ENCODE measurements around the gene CEACAM16.

DNA sequence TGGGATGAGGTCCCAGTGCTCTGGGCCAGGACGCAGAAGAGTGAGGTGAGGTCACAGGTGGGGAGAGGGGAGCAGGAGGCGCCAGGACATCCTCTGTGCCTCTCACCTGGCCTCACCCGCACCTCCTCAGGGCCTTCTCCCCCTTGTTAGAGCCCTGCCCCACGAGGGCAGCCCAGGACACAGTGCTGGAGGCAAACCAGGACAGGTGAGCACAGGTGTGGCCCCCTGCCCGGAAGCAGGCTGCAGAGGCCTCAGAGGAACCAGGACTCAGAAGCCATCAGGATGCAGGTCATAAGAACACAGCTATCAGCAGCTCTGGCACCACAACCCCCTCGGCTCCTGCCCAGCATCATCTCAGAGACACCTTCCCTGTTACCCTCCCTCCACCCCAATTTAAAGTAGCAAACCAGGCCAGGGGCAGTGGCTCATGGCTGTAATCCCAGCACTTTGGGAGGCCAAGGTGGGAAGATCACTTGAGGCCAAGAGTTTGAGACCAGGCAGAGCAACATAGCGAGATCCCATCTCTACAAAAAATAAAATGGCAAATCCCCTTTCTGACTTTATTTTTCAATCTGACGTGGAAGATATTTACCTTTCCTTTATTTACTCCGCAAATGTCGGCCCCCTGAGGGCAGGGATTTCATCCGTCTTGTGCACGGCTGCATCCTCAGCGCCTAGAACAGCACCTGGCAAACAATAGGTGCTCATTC is at the start of gene CEACAM16:
- TF ChIP-seq NR2C1 (IDR thresholded peaks at IDR 0.05) (no peak), NFIC (IDR thresholded peaks at IDR 0.05; ENCODE audit: low read depth, low read length) (no peak), CREB1 (IDR thresholded peaks at IDR 0.05; ENCODE audit: low read depth) (no peak), EZH2 (IDR thresholded peaks at IDR 0.05; ENCODE audit: borderline replicate concordance, control insufficient read depth, low read depth, low read length) (no peak), RB1 (IDR thresholded peaks at IDR 0.05; ENCODE audit: borderline replicate concordance) (no peak), TBL1XR1 (IDR thresholded peaks at IDR 0.05; ENCODE audit: low read depth, low read length) (no peak), POLR2A (IDR thresholded peaks at IDR 0.05; ENCODE audit: low read depth, low read length) (no peak)
- TF ChIP-seq, protein P1, sequence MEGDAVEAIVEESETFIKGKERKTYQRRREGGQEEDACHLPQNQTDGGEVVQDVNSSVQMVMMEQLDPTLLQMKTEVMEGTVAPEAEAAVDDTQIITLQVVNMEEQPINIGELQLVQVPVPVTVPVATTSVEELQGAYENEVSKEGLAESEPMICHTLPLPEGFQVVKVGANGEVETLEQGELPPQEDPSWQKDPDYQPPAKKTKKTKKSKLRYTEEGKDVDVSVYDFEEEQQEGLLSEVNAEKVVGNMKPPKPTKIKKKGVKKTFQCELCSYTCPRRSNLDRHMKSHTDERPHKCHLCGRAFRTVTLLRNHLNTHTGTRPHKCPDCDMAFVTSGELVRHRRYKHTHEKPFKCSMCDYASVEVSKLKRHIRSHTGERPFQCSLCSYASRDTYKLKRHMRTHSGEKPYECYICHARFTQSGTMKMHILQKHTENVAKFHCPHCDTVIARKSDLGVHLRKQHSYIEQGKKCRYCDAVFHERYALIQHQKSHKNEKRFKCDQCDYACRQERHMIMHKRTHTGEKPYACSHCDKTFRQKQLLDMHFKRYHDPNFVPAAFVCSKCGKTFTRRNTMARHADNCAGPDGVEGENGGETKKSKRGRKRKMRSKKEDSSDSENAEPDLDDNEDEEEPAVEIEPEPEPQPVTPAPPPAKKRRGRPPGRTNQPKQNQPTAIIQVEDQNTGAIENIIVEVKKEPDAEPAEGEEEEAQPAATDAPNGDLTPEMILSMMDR (IDR thresholded peaks at IDR 0.05 in 2 of 3, conservative IDR thresholded peaks at IDR 0.05 in 1 of 3; ENCODE audit: control insufficient read depth in 2 of 3, extremely low read depth in 1 of 3, insufficient read depth in 1 of 3, low read depth in 3 of 3, low read length in 3 of 3), result no peak
- TF ChIP-seq, protein P2, sequence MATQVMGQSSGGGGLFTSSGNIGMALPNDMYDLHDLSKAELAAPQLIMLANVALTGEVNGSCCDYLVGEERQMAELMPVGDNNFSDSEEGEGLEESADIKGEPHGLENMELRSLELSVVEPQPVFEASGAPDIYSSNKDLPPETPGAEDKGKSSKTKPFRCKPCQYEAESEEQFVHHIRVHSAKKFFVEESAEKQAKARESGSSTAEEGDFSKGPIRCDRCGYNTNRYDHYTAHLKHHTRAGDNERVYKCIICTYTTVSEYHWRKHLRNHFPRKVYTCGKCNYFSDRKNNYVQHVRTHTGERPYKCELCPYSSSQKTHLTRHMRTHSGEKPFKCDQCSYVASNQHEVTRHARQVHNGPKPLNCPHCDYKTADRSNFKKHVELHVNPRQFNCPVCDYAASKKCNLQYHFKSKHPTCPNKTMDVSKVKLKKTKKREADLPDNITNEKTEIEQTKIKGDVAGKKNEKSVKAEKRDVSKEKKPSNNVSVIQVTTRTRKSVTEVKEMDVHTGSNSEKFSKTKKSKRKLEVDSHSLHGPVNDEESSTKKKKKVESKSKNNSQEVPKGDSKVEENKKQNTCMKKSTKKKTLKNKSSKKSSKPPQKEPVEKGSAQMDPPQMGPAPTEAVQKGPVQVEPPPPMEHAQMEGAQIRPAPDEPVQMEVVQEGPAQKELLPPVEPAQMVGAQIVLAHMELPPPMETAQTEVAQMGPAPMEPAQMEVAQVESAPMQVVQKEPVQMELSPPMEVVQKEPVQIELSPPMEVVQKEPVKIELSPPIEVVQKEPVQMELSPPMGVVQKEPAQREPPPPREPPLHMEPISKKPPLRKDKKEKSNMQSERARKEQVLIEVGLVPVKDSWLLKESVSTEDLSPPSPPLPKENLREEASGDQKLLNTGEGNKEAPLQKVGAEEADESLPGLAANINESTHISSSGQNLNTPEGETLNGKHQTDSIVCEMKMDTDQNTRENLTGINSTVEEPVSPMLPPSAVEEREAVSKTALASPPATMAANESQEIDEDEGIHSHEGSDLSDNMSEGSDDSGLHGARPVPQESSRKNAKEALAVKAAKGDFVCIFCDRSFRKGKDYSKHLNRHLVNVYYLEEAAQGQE (IDR thresholded peaks at IDR 0.05; ENCODE audit: low read depth, low read length), result no peak
- TF ChIP-seq, protein P3, sequence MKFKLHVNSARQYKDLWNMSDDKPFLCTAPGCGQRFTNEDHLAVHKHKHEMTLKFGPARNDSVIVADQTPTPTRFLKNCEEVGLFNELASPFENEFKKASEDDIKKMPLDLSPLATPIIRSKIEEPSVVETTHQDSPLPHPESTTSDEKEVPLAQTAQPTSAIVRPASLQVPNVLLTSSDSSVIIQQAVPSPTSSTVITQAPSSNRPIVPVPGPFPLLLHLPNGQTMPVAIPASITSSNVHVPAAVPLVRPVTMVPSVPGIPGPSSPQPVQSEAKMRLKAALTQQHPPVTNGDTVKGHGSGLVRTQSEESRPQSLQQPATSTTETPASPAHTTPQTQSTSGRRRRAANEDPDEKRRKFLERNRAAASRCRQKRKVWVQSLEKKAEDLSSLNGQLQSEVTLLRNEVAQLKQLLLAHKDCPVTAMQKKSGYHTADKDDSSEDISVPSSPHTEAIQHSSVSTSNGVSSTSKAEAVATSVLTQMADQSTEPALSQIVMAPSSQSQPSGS (IDR thresholded peaks at IDR 0.05; ENCODE audit: low read length), result no peak

Measured in GM12878 (cell line).